Stimulated activated CD8-positive, alpha-beta memory T cell treated with anti-CD3 and anti-CD28 coated beads, Interleukin-2, amount 100 ng/mL, for 48 hours (primary cell): ENCODE data around the gene CCDC188.

Experiments used
- DNase-seq, 2 donors: peaks; one replicate each; pipeline ENCODE4 v3.0.0-alpha.2; 2020; ENCODE audit warnings: low read depth in 2 of 2

The CCDC188 gene

GRCh38 chr22:20132686-20133246 is 18.1 kb downstream of the CCDC188 start:
- DNase-seq: no peak

GRCh38 chr22:20131859-20132685 is 18.8 kb downstream of the CCDC188 start:
- no peak for DNase-seq

GRCh38 chr22:20131597-20131858 is 19.3 kb downstream of the CCDC188 start, which contains the start of gene ZDHHC8:
Gene ZDHHC8 (plus strand): TSS chr22:20131804. CDS start chr22:20131948, 144 bp downstream.
- peak; percentile 25 to 36 for DNase-seq

- DNase-seq: peak; percentile 74 to 75
Observed at GRCh38 chr22:20130731-20131596, 19.9 kb downstream of the CCDC188 start.

- DNase-seq: no peak
Observed at GRCh38 chr22:20130319-20130718, 20.5 kb downstream of the CCDC188 start.

- DNase-seq: no peak
Observed at GRCh38 chr22:20129747-20130014, 21.2 kb downstream of the CCDC188 start.

- peak; percentile 29 to 34 for DNase-seq
Observed at GRCh38 chr22:20128902-20129746, 21.7 kb downstream of the CCDC188 start.

GRCh38 chr22:20128619-20128901 is 22.3 kb downstream of the CCDC188 start:
- no peak for DNase-seq

GRCh38 chr22:20127869-20128618 is 22.8 kb downstream of the CCDC188 start:
- DNase-seq: no peak

GRCh38 chr22:20127318-20127868 is 23.5 kb downstream of the CCDC188 start:
- DNase-seq: no peak

GRCh38 chr22:20126284-20127029 is 24.4 kb downstream of the CCDC188 start:
- no peak for DNase-seq

- DNase-seq: no peak
Observed at GRCh38 chr22:20125201-20126174, 25.4 kb downstream of the CCDC188 start.

- no peak for DNase-seq
Observed at GRCh38 chr22:20124083-20124787, 26.6 kb downstream of the CCDC188 start.

- no peak for DNase-seq
Observed at GRCh38 chr22:20123366-20124082, 27.3 kb downstream of the CCDC188 start.

- no peak for DNase-seq
Observed at GRCh38 chr22:20121856-20122415, 28.9 kb downstream of the CCDC188 start.

- no peak for DNase-seq
Observed at GRCh38 chr22:20118300-20119020, 32.4 kb downstream of the CCDC188 start.
